Calu3 (cell line): ENCODE results near the gene ERC2. TPM values are rescaled to one million over a fixed set of nuclear protein-coding genes. Genes with fewer than 3 reads are reported as not detected.

Source experiments
- BruUV-seq: library from RNA; stranded (reverse); fragments of 400-500 nt; replicated peaks from 2 replicates; lab custom pipeline; 2021; lab: Mats Ljungman, UMichigan
- CTCF ChIA-PET: fragments of 300-600 bp; sonication (Branson Sonifier 250); formaldehyde crosslinking; loops from one replicate; lab custom pipeline; 2022; ENCODE audit warnings: antibody characterized with exemption; lab: Charles Lee
- DNase-seq: peaks from one replicate; pipeline ENCODE4 v3.0.0; 2022
- H3K27ac Mint-ChIP-seq: one replicate; pipeline ENCODE4 v1.8.0; 2022; ENCODE audit warnings: mixed read lengths; ENCODE audit not compliant: unreplicated experiment
- H3K27me3 Mint-ChIP-seq: one replicate; pipeline ENCODE4 v1.8.0; 2022; ENCODE audit warnings: mixed read lengths; ENCODE audit not compliant: unreplicated experiment
- H3K36me3 Mint-ChIP-seq: one replicate; pipeline ENCODE4 v1.8.0; 2022; ENCODE audit warnings: mild to moderate bottlenecking, moderate library complexity, mixed read lengths; ENCODE audit not compliant: insufficient read depth, unreplicated experiment
- H3K4me1 Mint-ChIP-seq: one replicate; pipeline ENCODE4 v1.8.0; 2022; ENCODE audit warnings: mild to moderate bottlenecking, low read depth, mixed read lengths; ENCODE audit not compliant: unreplicated experiment
- H3K4me3 Mint-ChIP-seq: one replicate; pipeline ENCODE4 v1.8.0; 2022; ENCODE audit warnings: mild to moderate bottlenecking, low read depth, moderate library complexity, mixed read lengths; ENCODE audit not compliant: unreplicated experiment
- H3K9me3 Mint-ChIP-seq: one replicate; pipeline ENCODE4 v1.8.0; 2022; ENCODE audit warnings: low read depth, mixed read lengths; ENCODE audit not compliant: unreplicated experiment
- CTCF ChIP-seq: fragments of 200-600 bp; IDR thresholded peaks from one replicate; pipeline ENCODE4 v1.8.0; 2022; ENCODE audit warnings: antibody characterized with exemption; ENCODE audit not compliant: unreplicated experiment
- intact Hi-C: fragments of 100-400 bp; cut with micrococcal nuclease; formaldehyde crosslinking; loops from one replicate; pipeline ENCODE4 v1.10.0; 2022; ENCODE audit not compliant: unreplicated experiment
- total RNA-seq: library from RNA; stranded (reverse); gene quantifications from 2 replicates; pipeline ENCODE4 v1.2.3, GENCODE V29; 2022

Gene ERC2
- total RNA-seq, 1 experiment from 2014 or later, result 0.73 TPM

DNA sequence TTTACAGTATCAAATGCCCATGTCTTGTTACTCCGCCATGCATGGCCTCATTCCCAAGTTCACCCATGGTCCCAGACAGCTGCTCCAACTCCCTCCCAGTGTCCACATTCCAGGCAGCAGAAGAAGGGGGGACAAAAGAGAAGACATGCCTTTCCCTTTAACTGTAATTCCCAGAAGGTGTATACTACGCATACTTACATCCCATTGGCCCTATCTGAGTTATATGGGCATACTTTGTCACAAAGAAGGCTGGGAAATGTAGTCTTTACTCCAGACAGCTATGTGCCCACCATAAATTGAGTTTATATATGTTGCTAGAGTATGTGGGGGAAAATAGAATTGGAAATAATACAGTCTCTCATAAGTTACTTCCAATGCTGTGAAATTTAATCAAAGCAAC lies 70.5 kb downstream of the ERC2 start:
- H3K27me3 Mint-ChIP-seq, result peaks cover 59% of the 10 kb centered on the region
- H3K27ac Mint-ChIP-seq, result no peak overlapping the region
- intact Hi-C loops, result no loop called here
- TF ChIP-seq CTCF, result no peak
- H3K4me3 Mint-ChIP-seq, result no peak overlapping the region
- H3K9me3 Mint-ChIP-seq, result no peaks in the 10 kb centered on the region
- CTCF ChIA-PET, result no interaction called here
- no peaks in the 10 kb centered on the region for H3K4me1 Mint-ChIP-seq
- BruUV-seq, result no TSS peak
- no peaks in the 10 kb centered on the region for H3K36me3 Mint-ChIP-seq
- DNase-seq, result no peak

- no TSS peak for BruUV-seq
- Mint-ChIP-seq H3K27me3 (peaks cover 25% of the 10 kb centered on the region), H3K4me1 (no peaks in the 10 kb centered on the region), H3K4me3 (no peak overlapping the region), H3K27ac (no peak overlapping the region), H3K36me3 (no peaks in the 10 kb centered on the region), H3K9me3 (no peaks in the 10 kb centered on the region)
- CTCF ChIA-PET, result no interaction called here
- DNase-seq, result no peak
- intact Hi-C loops, result no loop called here
- no peak for TF ChIP-seq CTCF
These were observed 79.0 kb downstream of the ERC2 start for GRCh38 chr3:56389183-56389830.

GRCh38 chr3:56383092-56383491 lies 85.2 kb downstream of the ERC2 start:
- H3K9me3 Mint-ChIP-seq, result no peaks in the 10 kb centered on the region
- no peak for DNase-seq
- CTCF ChIA-PET, result no interaction called here
- H3K4me3 Mint-ChIP-seq, result no peak overlapping the region
- H3K36me3 Mint-ChIP-seq, result no peaks in the 10 kb centered on the region
- H3K4me1 Mint-ChIP-seq, result no peaks in the 10 kb centered on the region
- TF ChIP-seq CTCF, result no peak
- no peaks in the 10 kb centered on the region for H3K27me3 Mint-ChIP-seq
- no TSS peak for BruUV-seq
- intact Hi-C loops, result no loop called here
- no peak overlapping the region for H3K27ac Mint-ChIP-seq

DNA sequence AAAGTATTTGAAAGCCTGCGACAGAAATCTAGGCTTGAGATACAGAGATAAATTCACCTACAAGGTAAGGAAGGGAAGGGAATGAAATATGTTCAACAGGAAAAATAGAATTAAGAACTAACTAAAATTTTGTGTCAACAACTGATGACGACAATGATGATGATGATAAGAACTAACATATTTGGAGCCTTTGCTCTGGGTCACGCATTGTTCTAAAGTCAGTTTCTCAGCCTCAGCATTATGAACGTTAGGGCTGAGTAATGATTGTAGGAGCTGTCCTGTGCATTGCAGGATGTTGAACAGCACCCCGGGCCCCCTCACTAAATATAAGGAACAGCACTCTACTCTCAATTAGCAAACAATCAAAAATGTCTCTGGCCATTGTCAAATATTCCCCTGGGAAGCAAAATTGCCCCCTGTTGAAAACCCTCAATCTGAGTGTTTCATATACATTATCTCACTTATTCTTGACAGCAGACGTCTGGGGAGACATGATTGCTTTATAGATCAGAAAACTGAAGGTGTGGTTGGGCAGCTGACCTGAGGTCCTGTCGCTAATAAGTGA lies 88.5 kb downstream of the ERC2 start:
- CTCF ChIA-PET, result no interaction called here
- intact Hi-C loops, result no loop called here
- Mint-ChIP-seq H3K9me3 (no peaks in the 10 kb centered on the region), H3K4me3 (no peak overlapping the region), H3K4me1 (no peaks in the 10 kb centered on the region), H3K36me3 (no peaks in the 10 kb centered on the region), H3K27ac (no peak overlapping the region), H3K27me3 (peaks cover 15% of the 10 kb centered on the region)
- no peak for DNase-seq
- no peak for TF ChIP-seq CTCF
- no TSS peak for BruUV-seq
